GM12864 (cell line): Measurements from ENCODE around the gene TKTL2.

Experiments
- DNase-seq: peaks from one replicate; pipeline ENCODE4 v3.0.0-alpha.2; 2011; ENCODE audit warnings: low read depth
- H3K4me3 ChIP-seq: 2 replicates; pipeline ENCODE4 v1.5.1; 2011; ENCODE audit warnings: mild to moderate bottlenecking, low read depth, low read length, control low read depth
- CTCF ChIP-seq: IDR thresholded peaks from 2 replicates; pipeline ENCODE4 v1.5.1; 2011; ENCODE audit warnings: low read depth, mild to moderate bottlenecking, moderate library complexity, low read length, control low read depth, inconsistent platforms; ENCODE audit errors: missing control alignments

TKTL2 gene

GRCh38 chr4:163473576-163473975 lies at the start of gene TKTL2:
Gene TKTL2 (minus strand): TSS chr4:163473754. CDS start chr4:163473734, 20 bp downstream.
- no peak for TF ChIP-seq CTCF
- H3K4me3 ChIP-seq = no peak within 1 kb of the TSS
- no peak for DNase-seq

GRCh38 chr4:163515198-163515597 lies 41.6 kb upstream of the TKTL2 start:
- no peak for TF ChIP-seq CTCF
- no peak overlapping the region for H3K4me3 ChIP-seq
- no peak for DNase-seq

DNA sequence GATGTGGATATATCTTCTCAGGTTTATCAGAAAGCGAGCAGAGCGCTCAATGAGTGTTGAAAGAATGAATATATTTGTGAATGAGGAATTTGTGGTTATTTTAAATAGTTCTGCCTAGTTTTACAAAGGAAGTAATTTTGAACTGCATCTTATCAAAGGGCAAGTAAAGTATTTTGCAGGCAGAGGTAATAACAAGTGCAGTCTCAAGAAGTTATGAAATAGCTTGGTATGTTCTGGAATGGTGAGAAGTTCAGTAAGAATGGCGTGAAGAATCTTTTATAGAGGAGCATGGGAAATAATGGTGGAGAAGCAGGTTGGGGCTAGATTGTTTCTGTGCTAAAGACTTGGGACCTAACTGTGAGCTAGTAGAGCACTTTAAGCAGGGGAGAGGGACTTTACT lies 31.8 kb upstream of the TKTL2 start:
- no peak overlapping the region for H3K4me3 ChIP-seq
- no peak for TF ChIP-seq CTCF
- DNase-seq = no peak

DNA sequence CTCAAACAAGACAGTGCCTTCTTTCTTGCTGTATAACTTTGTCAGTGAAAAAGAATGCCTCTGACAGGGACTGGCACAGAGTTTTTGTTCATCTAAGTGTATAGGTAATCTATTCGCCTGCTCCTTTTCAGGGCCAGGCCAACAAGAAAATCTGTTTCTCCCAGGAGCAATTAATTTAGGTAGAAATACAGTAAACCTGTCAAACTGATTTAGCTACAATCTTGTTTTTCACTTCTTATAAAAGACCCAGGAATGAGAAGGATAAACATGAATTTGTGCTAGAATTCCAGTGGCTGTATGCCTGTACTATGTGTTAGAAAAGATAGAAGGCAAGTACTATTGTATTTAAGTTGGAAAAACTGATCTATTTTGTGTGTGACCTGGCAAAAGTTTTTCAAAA lies 27.0 kb upstream of the TKTL2 start:
- TF ChIP-seq CTCF = no peak
- no peak overlapping the region for H3K4me3 ChIP-seq
- DNase-seq = no peak

- TF ChIP-seq CTCF = no peak
- DNase-seq = peak; percentile 31
- H3K4me3 ChIP-seq = peak overlapping the region; percentile 89
These were observed 22.3 kb upstream of the TKTL2 start for GRCh38 chr4:163495900-163496299.

DNA sequence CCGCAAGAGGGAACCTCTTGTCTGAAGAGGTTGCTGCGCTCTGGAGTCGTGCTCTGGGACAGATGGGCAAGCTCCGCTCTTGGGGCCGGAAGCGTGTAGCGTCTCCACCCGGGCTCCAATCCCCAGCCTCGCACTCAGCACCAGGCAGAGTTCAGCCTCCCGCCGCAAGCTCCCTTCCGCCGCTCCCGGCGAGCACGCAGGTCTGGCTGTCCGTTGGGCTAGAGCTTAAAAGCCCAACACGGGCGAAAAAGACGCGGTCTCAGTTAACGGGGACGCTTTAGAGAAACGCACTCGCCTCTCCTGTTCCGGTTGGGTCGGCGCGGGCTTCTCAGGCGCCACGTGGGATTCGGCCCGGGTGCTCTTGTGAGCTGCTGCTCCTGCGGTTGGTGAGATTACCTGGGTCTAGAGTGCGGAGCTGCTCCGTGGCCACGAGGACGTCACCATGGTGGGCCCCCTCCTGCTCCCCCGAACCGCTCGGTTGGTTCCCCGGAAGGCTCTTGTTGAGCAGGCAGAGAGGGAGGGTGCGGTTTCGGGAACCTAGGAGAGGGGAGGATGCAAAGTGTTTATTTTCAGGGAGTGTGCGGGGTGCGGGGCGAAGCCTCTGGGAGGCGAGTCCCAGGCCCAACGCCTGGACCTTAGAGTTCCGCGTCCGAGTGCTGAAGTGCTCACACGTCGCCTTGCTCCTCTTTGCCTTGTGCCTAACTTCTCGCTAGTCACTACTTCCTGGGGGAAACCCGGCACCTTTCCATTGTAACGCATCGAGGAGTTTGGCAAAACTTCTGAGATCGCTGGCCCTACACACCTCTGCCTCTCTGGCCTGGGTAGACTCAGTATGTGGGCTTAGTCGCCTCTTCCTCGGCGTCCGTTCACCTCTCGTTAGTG lies 21.0 kb upstream of the TKTL2 start, which contains the start of gene TMA16:
Gene TMA16 (plus strand): TSS at position 331 of the 882 bp plus-strand sequence. CDS start 112 bp downstream, at position 443.
- peak within 1 kb of the TSS; percentile 89 for H3K4me3 ChIP-seq
- TF ChIP-seq CTCF = no peak
- DNase-seq = peak; percentile 92
